GM23338 (cell line): Measurements from ENCODE around the gene ITLN1.

Experiments
- EZH2 ChIP-seq: fragments of 200-600 bp; sonication (generic); IDR thresholded peaks from one replicate; pipeline ENCODE4 v1.8.0; 2017; ENCODE audit warnings: antibody characterized with exemption, mild to moderate bottlenecking, low read depth; ENCODE audit not compliant: unreplicated experiment
- EZH2phosphoT487 ChIP-seq: fragments of 200-600 bp; sonication (generic); IDR thresholded peaks from one replicate; pipeline ENCODE4 v1.8.1; 2018; ENCODE audit warnings: antibody characterized with exemption; ENCODE audit not compliant: unreplicated experiment
- POLR2AphosphoS5 ChIP-seq: IDR thresholded peaks from 2 replicates; pipeline ENCODE4 v1.6.1; 2016; ENCODE audit warnings: antibody characterized with exemption, low read depth
- TF ChIP-seq, protein P1 (sequence below): IDR thresholded peaks from 2 replicates; pipeline ENCODE4 v1.6.1; 2016; ENCODE audit warnings: antibody characterized with exemption
- TF ChIP-seq, protein P2 (sequence below), 2 experiments: fragments of 200-600 bp in 1 of 2; sonication (generic) in 1 of 2; conservative IDR thresholded peaks; 2 replicates each; pipeline versions ENCODE4 v1.5.1 to v1.6.1; 2016 to 2017; ENCODE audit warnings: antibody characterized with exemption in 2 of 2, low read depth in 2 of 2, mild to moderate bottlenecking in 2 of 2, moderate library complexity in 1 of 2
- TF ChIP-seq, protein P3 (sequence below): IDR thresholded peaks from one replicate; pipeline ENCODE4 v1.6.1; 2018; ENCODE audit warnings: antibody characterized with exemption; ENCODE audit not compliant: unreplicated experiment

DNA sequence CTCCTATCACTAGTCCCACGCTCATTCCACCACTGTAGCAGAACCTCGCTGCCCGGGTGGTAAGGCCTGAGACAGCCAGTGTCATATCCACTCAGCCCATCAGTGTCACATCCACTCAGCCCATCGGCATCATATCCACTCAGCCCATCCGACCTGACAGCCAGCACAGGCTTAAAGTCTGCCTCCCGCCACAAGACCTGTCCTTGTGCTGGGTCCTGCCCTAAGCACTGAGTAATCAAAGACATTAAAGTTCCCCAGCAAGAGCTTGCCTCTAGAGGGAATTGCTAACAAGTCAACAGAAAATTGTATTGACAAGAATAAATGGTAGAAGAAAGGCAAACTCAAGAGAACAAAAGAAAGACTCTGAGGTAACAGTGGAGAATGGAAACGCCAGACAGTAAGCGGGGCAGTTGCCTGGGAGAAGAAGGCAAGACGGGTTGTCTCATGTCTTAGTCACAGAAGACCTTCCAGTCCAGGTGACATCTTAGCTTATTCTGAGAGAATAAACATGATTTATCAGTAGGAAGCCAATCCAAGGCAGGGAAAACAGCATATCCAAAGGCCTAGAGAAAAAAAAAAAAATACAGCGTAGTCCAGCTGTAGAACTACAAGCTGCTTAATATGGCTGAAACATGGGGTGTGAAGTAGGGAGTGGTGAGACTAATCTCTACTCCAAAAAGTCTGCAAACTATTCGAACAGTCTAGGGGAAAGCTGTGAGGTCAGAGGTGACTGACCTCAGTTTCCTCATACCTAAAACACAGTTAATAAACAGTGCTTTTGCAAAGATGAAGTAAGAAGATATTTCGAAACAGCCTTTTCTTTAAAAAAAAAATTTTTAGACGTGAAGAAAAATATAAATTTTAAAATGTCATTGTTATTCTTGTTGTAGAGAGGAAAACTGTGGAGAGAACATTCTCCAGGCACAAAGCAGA lies 1.1 kb downstream of the ITLN1 start:
- no peak for TF ChIP-seq POLR2AphosphoS5
- TF ChIP-seq, protein P1, sequence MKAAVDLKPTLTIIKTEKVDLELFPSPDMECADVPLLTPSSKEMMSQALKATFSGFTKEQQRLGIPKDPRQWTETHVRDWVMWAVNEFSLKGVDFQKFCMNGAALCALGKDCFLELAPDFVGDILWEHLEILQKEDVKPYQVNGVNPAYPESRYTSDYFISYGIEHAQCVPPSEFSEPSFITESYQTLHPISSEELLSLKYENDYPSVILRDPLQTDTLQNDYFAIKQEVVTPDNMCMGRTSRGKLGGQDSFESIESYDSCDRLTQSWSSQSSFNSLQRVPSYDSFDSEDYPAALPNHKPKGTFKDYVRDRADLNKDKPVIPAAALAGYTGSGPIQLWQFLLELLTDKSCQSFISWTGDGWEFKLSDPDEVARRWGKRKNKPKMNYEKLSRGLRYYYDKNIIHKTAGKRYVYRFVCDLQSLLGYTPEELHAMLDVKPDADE = no peak
- TF ChIP-seq, protein P2, sequence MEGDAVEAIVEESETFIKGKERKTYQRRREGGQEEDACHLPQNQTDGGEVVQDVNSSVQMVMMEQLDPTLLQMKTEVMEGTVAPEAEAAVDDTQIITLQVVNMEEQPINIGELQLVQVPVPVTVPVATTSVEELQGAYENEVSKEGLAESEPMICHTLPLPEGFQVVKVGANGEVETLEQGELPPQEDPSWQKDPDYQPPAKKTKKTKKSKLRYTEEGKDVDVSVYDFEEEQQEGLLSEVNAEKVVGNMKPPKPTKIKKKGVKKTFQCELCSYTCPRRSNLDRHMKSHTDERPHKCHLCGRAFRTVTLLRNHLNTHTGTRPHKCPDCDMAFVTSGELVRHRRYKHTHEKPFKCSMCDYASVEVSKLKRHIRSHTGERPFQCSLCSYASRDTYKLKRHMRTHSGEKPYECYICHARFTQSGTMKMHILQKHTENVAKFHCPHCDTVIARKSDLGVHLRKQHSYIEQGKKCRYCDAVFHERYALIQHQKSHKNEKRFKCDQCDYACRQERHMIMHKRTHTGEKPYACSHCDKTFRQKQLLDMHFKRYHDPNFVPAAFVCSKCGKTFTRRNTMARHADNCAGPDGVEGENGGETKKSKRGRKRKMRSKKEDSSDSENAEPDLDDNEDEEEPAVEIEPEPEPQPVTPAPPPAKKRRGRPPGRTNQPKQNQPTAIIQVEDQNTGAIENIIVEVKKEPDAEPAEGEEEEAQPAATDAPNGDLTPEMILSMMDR (conservative IDR thresholded peaks at IDR 0.05; ENCODE audit: low read depth in 2 of 2) = no peak
- TF ChIP-seq EZH2 = no peak
- TF ChIP-seq EZH2phosphoT487 = no peak
- TF ChIP-seq, protein P3, sequence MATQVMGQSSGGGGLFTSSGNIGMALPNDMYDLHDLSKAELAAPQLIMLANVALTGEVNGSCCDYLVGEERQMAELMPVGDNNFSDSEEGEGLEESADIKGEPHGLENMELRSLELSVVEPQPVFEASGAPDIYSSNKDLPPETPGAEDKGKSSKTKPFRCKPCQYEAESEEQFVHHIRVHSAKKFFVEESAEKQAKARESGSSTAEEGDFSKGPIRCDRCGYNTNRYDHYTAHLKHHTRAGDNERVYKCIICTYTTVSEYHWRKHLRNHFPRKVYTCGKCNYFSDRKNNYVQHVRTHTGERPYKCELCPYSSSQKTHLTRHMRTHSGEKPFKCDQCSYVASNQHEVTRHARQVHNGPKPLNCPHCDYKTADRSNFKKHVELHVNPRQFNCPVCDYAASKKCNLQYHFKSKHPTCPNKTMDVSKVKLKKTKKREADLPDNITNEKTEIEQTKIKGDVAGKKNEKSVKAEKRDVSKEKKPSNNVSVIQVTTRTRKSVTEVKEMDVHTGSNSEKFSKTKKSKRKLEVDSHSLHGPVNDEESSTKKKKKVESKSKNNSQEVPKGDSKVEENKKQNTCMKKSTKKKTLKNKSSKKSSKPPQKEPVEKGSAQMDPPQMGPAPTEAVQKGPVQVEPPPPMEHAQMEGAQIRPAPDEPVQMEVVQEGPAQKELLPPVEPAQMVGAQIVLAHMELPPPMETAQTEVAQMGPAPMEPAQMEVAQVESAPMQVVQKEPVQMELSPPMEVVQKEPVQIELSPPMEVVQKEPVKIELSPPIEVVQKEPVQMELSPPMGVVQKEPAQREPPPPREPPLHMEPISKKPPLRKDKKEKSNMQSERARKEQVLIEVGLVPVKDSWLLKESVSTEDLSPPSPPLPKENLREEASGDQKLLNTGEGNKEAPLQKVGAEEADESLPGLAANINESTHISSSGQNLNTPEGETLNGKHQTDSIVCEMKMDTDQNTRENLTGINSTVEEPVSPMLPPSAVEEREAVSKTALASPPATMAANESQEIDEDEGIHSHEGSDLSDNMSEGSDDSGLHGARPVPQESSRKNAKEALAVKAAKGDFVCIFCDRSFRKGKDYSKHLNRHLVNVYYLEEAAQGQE = no peak
